Measurements from ENCODE around the gene CEP85.

DNA sequence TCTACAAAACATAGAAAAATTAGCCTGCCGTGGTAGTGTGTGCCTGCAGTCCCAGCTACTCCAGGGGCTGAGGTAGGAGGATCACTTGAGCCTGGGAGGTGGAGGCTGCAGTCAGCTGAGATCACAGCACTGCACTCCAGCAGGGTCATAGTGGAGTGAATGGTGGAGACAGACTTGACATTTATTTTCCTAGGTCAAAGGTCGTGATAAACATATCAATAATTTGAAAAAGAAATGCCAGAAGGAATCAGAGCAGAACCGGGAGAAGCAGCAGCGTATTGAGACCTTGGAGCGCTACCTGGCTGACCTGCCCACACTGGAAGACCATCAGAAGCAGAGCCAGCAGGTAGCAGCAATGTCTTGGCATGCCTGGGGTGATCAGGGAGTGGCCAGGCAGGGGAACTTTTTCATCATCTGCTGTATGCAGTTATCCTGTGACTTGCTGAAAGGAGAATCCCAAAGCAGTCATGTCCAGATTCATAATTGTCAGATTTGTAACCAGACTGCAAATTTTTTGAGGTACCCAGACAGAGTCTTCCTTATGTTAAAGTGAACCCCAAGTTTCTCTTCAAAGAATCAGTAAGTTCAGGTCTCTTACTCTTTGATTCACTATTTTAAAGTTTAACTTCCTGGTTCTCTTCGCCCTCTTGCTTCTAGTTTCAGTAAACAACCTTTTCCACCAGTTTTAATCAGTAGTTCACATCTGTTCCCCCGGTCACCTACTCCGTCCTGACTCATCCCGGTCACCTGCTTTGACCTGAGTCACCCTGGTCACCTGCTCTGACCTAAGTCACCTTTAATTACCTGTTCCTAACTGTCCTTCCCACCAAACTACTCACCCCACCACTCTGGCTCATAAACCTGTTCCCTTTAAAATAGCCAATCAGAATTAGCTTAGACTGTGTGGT lies 34.5 kb downstream of the CEP85 start:
- TF ChIP-seq, protein P1, sequence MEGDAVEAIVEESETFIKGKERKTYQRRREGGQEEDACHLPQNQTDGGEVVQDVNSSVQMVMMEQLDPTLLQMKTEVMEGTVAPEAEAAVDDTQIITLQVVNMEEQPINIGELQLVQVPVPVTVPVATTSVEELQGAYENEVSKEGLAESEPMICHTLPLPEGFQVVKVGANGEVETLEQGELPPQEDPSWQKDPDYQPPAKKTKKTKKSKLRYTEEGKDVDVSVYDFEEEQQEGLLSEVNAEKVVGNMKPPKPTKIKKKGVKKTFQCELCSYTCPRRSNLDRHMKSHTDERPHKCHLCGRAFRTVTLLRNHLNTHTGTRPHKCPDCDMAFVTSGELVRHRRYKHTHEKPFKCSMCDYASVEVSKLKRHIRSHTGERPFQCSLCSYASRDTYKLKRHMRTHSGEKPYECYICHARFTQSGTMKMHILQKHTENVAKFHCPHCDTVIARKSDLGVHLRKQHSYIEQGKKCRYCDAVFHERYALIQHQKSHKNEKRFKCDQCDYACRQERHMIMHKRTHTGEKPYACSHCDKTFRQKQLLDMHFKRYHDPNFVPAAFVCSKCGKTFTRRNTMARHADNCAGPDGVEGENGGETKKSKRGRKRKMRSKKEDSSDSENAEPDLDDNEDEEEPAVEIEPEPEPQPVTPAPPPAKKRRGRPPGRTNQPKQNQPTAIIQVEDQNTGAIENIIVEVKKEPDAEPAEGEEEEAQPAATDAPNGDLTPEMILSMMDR (IDR thresholded peaks at IDR 0.05) = no peak
- no peak for TF ChIP-seq POLR2A (IDR thresholded peaks at IDR 0.05)
